ENCODE results near the gene YIPF3.

DNA sequence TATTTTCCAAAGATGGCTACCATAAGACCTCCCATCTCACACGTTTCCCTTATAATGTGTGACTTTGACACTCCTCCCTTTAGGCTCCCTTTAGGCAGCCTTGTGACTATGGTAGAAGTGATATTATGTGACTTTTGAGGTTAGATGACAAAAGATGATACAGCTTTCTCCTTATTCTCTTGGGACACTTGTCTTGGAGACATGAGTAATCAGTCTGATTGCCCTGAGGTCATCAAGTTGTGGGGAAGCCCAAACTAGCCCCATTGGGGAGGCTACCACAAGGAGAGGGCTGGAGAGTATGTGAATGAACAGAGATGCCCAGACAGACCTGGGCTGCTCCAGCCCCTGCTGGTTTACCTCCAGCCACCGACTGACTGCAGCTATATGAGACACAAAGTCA lies 50.8 kb downstream of the YIPF3 start:
- TF ChIP-seq CTCF (IDR thresholded peaks at IDR 0.05): no peak
- TF ChIP-seq POLR2A (IDR thresholded peaks at IDR 0.05): no peak
